ENCODE measurements around the gene MTUS2. TPM values are rescaled to one million over a fixed set of nuclear protein-coding genes. Genes with fewer than 3 reads are reported as not detected.

MTUS2 gene
- total and polyA plus RNA-seq, 10 donors = 0.20 to 3.2 (median 0.85) TPM

- TF ChIP-seq CTCF (IDR thresholded peaks at IDR 0.05 in 8 of 11, conservative IDR thresholded peaks at IDR 0.05 in 3 of 11) = no peak
- no peak for TF ChIP-seq POLR2A (IDR thresholded peaks at IDR 0.05)
- TF ChIP-seq POLR2AphosphoS5 (IDR thresholded peaks at IDR 0.05) = no peak
- intact Hi-C loops (cut with DNase I; ENCODE audit: low total_unique reads) = no loop called here
- 66 to 81% (median 69%) methylated on average over 3 of the region's 3 CpGs for WGBS, 5 donors
Observed at GRCh38 chr13:29418026-29418425, 597.9 kb downstream of the MTUS2 start.

DNA sequence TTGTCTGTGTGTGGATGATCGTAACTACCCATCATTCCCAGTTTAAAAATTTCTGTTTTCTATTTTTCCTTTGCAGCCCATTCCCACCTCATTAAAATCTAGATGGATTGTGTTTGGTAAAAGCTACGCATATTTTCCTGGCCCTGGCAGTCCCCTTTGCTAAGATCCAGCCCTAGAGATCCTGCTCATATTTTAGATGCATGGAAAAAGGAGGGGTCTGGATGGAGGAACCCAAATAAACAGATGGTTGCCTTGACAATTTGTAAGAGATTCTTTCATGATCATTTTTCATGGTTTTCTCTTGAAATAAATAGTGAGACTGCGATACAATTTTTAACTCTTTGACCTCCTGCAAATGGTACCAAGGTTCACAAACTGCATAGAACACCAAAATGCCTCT is 601.0 kb downstream of the MTUS2 start:
- intact Hi-C loops (cut with DNase I; ENCODE audit: low total_unique reads) = no loop called here
- Histone ChIP-seq H3K36me3 (no peaks in the 10 kb centered on the region), H3K27ac (no peak overlapping the region), H3K4me3 (no peak overlapping the region), H3K9me3 (no peaks in the 10 kb centered on the region), H3K4me1 (no peaks in the 10 kb centered on the region), H3K27me3 (replicated peaks in 1 of 7) (peaks cover 0 to 39% (median 0%) of the 10 kb centered on the region in 7 donors)
- WGBS, 5 donors = 77 to 92% (median 87%) methylated on average over 3 of the region's 3 CpGs
- TF ChIP-seq POLR2AphosphoS5 (IDR thresholded peaks at IDR 0.05) (no peak), POLR2A (IDR thresholded peaks at IDR 0.05) (no peak), CTCF (IDR thresholded peaks at IDR 0.05 in 8 of 11, conservative IDR thresholded peaks at IDR 0.05 in 3 of 11) (no peak)
- DNase-seq = no peak

More at GRCh38 chr13:29418026-29418425, 597.9 kb downstream of the MTUS2 start:
- Histone ChIP-seq H3K4me1 (no peaks in the 10 kb centered on the region), H3K9me3 (peaks cover 0 to 1% (median 0%) of the 10 kb centered on the region in 8 donors), H3K4me3 (no peak overlapping the region), H3K36me3 (no peaks in the 10 kb centered on the region), H3K27ac (no peak overlapping the region), H3K27me3 (replicated peaks in 1 of 7) (peaks cover 0 to 21% (median 0%) of the 10 kb centered on the region in 7 donors)
- DNase-seq = no peak

GRCh38 chr13:29422015-29422414 is 601.9 kb downstream of the MTUS2 start:
- TF ChIP-seq CTCF (IDR thresholded peaks at IDR 0.05 in 8 of 11, conservative IDR thresholded peaks at IDR 0.05 in 3 of 11) (no peak), POLR2A (IDR thresholded peaks at IDR 0.05) (no peak), POLR2AphosphoS5 (IDR thresholded peaks at IDR 0.05) (no peak)
- Histone ChIP-seq H3K27me3 (replicated peaks in 1 of 7) (peaks cover 0 to 48% (median 7%) of the 10 kb centered on the region in 7 donors), H3K27ac (no peak overlapping the region), H3K9me3 (no peaks in the 10 kb centered on the region), H3K4me3 (no peak overlapping the region), H3K4me1 (no peaks in the 10 kb centered on the region), H3K36me3 (no peaks in the 10 kb centered on the region)
- intact Hi-C loops (cut with DNase I; ENCODE audit: low total_unique reads) = no loop called here
- no peak for DNase-seq
- 87 to 90% (median 90%) methylated on average over 5 of the region's 5 CpGs for WGBS, 5 donors

GRCh38 chr13:29423050-29423449 is 602.9 kb downstream of the MTUS2 start:
- no peaks in the 10 kb centered on the region for H3K9me3 ChIP-seq
- no peak overlapping the region for H3K27ac ChIP-seq
- 82 to 96% (median 90%) methylated on average over 1 of the region's 1 CpG for WGBS, 5 donors
- H3K36me3 ChIP-seq = no peaks in the 10 kb centered on the region
- no peak for DNase-seq
- H3K4me1 ChIP-seq = peaks cover 0 to 3% (median under 1%) of the 10 kb centered on the region in 6 donors
- no peak for TF ChIP-seq POLR2AphosphoS5 (IDR thresholded peaks at IDR 0.05)
- TF ChIP-seq POLR2A (IDR thresholded peaks at IDR 0.05) = no peak
- TF ChIP-seq CTCF (IDR thresholded peaks at IDR 0.05 in 8 of 11, conservative IDR thresholded peaks at IDR 0.05 in 3 of 11) = no peak
- intact Hi-C loops (cut with DNase I; ENCODE audit: low total_unique reads) = no loop called here
- peaks cover 0 to 58% (median 14%) of the 10 kb centered on the region in 7 donors for H3K27me3 ChIP-seq (replicated peaks in 1 of 7)
- no peak overlapping the region for H3K4me3 ChIP-seq
